GM19468 (cell line): Measurements from ENCODE around the gene MTCL1.

ENCODE experiments used
- ATAC-seq: cut with Tn5 transposase; IDR thresholded peaks from one replicate; pipeline ENCODE4 v1.9.1; 2021; ENCODE audit warnings: mild to moderate bottlenecking, moderate library complexity, moderate number of reproducible peaks; ENCODE audit not compliant: unreplicated experiment; ENCODE audit errors: extremely low read depth

Gene MTCL1

GRCh38 chr18:8803063-8803795 lies 97.9 kb downstream of the MTCL1 start:
- no peak for ATAC-seq

- no peak for ATAC-seq
Observed at GRCh38 chr18:8803957-8804356, 98.6 kb downstream of the MTCL1 start.

DNA sequence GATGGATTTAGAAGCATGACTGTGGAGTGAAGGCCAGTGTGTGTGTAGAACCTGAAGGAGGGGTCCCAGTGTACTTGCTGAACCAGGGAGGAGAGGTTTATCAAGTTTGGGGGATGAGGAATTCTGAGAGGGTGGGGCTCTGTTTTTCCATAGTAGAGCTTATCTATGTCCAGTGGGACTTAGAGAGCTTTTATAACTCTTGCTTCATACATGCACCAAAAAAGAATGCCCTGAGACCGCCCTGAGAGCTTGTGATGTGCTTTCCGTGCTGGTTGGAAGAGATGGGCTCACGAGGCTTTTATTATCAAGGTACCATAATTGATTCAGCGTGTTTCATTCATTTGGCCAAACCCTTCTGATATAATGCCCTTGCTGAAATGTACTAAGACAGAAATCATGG lies 100.2 kb downstream of the MTCL1 start:
- no peak for ATAC-seq

- no peak for ATAC-seq
Observed at GRCh38 chr18:8806100-8806797, 100.9 kb downstream of the MTCL1 start.

- ATAC-seq, result no peak
Observed at GRCh38 chr18:8806798-8807487, 101.6 kb downstream of the MTCL1 start.

- ATAC-seq, result no peak
Observed at GRCh38 chr18:8807488-8807805, 102.1 kb downstream of the MTCL1 start.

DNA sequence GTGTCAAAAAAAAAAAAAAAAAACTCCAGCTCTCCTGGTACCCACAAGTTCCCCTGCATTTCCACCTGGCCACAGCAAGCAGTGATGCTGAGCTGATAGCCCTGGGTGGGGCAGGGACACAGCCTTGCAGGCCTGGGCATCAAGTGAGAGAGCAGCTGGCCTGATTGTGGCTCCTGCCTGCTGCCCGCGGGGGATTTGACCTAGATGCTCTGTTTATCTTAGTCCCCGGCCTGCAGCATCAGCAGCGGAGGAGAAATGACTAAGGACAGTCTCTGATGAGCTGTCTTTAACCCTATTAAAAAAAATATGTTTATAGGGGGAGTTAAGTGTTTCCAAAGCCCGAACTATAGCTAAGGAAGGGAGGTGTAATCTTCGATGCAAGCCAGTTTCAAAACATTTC lies 102.6 kb downstream of the MTCL1 start:
- ATAC-seq, result no peak

DNA sequence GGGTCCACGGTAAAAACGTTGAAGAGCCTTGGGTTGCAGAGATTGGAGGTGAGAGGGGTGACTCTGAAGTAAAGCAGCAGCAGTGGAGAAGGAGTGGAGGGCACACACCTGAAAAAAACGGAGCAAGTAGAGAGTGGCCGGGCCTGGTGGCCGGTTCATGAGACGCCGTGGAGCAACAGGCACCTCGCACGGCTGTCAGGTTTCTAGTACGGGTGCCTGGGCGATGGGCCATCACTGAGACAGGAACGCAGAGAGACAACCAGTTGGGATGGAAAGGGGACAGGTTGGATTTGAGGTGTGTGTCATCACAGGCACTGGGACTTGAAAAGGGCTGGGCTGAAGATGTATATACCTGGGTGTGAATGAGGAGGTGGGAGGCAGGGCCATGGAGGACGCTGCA lies 104.2 kb downstream of the MTCL1 start:
- ATAC-seq, result no peak

DNA sequence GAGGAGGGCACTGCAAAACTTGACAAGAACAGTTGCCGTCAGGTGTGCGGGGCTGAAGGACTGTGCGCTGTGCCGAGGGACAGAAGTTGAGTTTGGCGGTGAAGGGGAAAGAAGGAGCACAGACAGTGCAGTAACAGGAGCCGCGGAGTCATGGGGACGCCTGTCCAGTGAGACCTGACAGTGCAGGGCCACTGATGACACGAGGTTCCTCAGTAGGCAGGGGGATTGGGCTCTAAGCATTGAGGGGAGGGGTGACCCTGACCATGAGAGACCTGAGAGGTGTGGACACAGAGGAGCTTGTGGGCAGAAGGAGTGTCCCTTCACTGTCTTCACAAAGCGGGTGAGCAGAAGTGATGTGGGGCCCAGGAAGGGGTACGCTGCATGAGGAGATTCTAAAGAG lies 104.8 kb downstream of the MTCL1 start:
- no peak for ATAC-seq

- ATAC-seq, result no peak
Observed at GRCh38 chr18:8811115-8811514, 105.8 kb downstream of the MTCL1 start.

DNA sequence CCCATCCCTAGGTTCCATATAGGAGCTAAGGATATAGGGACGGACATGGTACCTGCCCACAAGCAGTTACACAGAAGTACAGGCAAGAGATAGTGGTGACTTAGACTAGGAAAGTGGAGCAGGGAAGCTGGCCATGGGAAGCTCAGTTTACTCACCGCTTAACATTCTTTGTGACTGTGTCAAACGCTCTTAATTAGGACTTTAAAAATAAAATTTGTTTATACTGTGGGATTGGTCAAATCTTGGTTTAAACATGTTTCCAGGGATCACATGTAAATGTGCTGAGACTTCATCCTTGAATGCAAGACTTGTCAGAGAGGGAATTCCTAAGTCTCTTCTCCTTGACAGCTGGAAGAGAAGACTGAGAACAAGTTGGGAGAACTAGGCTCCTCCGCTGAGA lies 107.3 kb downstream of the MTCL1 start:
- ATAC-seq, result no peak

- ATAC-seq, result no peak
Observed at GRCh38 chr18:8813611-8814010, 108.3 kb downstream of the MTCL1 start.

DNA sequence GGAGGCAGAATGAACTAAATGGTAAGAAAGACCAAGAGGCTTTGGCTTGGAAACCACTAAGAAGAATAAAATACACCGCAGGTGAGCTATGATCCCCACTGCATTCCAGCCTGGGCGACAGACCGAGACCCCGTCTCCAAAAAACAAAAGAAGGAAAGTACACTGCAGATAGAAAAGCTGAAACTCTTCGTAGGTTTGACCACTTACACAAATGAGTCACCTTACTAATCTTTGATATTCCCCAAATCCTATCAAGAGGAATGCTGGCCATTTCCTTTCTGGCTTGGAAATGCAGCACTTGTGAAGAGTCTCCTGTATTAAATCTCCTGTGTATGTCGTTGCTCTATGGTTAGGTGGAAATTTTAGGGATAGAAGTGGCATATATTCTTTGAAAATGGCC lies 108.8 kb downstream of the MTCL1 start:
- ATAC-seq, result no peak

DNA sequence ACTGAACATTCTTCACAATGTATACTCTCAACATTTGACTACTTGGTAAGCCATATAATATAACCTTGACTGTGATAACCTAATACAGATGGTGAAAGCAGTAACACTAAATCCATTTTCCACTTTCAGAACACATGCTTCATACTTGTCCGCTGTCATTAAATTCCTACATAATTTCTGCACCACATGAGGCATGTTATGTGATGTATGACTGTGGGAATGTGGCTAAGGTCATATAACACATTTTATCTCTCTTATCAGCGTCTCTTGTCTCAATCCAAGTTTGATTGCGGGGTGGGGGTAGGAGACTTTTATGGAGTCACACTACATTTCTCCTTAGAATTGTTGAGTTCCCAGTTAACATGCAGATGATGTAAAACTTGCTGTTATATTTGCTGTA lies 110.9 kb downstream of the MTCL1 start:
- ATAC-seq, result no peak

DNA sequence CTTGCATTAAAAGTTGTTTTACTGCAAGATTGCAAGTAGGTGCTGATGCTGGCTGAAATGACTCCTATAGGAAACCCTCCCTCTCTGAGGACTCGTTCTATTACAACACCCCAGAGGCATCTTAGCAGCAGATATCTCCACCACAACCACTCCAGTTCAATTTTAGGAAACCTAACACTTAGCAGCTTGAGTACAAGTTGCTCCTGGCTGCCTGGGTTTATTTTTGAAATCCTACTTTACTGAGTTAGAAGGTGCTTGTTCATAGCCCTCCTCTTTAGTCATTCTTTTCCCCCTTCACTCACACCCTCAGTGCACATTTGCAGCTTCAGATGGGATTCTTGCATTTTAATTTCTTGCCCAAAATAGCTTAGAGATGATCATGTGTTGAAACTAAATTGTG lies 111.5 kb downstream of the MTCL1 start:
- no peak for ATAC-seq

- no peak for ATAC-seq
Observed at GRCh38 chr18:8818982-8819381, 113.6 kb downstream of the MTCL1 start.

- ATAC-seq, result no peak
Observed at GRCh38 chr18:8820396-8821082, 115.2 kb downstream of the MTCL1 start.

DNA sequence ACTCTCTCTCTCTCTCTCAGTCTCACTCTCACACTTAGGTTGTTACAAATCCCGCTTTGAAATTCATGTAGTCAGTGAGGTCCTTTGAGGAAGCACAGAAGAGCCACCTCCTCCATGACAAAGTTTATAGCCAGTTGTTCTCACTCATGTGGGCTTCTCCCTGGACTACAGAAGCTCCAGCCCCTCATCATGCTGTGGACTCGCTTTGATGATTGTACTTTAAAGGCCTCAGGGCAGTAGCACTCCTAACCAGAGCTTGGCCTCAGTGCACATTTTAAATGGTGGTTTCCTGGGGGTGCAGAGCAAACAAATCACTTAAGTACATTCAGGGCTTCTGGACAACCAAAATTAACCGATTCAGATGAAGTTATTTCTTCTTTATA lies 115.7 kb downstream of the MTCL1 start:
- no peak for ATAC-seq

DNA sequence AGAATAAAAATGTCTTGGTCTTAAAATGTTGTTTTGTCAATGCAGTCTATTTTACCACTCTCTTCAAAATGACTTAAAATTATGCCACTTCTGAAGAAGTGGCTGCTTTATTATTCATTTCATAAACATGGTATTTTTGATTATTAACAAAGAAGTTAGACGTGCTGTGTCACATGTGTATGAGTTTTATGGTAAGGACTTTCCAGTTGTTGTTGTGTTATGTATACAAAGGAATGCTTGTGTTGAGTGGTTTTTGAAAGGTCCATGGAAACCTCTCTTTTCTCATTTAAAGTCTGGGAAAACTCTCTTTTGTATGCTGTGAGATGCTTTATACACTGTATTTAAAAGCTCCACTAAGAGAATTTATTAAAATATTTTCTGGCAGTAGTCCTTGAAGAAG lies 116.2 kb downstream of the MTCL1 start:
- ATAC-seq, result no peak

- no peak for ATAC-seq
Observed at GRCh38 chr18:8822643-8823042, 117.3 kb downstream of the MTCL1 start.

DNA sequence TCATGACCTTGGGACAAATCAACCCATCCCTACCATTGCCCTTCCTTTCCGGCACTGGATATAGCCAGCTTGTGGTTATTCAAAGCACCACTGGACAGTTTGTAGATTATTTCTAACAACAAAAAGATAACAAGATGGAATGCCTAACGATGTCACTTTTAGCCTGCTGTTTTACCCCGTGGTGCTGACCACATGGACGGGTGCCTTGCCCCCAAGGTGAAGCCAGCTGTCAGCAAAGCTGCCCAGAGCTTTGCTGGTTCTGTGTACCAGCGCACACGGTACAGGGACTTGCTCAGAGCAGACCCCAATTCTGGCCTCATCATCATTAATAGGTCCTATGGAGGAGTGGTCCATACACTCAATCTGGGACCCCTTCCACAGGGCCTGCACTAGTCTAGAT lies 118.2 kb downstream of the MTCL1 start:
- ATAC-seq, result no peak
